Activated T-helper 1 cell treated with anti-CD3 and anti-CD28 coated beads, Interleukin-2, amount 50 U/mL, for 16 hours (primary cell): ENCODE results near the gene OR2AK2.

ENCODE experiments used
- DNase-seq, 2 donors: peaks; one replicate each; pipeline ENCODE4 v3.0.0-alpha.2; 2020; ENCODE audit warnings: low read depth in 1 of 2, low spot score in 1 of 2

Gene OR2AK2, protein sequence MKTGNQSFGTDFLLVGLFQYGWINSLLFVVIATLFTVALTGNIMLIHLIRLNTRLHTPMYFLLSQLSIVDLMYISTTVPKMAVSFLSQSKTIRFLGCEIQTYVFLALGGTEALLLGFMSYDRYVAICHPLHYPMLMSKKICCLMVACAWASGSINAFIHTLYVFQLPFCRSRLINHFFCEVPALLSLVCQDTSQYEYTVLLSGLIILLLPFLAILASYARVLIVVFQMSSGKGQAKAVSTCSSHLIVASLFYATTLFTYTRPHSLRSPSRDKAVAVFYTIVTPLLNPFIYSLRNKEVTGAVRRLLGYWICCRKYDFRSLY

DNA sequence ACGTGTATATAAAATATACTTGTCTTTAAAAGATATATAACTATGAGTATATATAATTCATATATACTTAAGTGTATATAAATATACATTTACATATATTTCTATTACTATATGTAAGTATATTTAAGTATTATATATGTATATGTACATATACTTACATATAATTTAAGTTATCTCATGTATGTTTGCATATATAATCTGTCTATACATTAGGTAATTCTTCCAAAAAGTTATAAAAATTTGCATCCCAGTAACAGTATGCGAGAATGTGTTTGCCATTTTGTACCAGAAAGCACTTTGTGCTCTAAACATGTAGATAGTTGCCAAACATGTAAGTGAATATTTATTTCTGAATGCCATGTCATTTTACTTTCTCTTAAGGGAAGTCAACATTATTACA is at the start of gene OR2AK2:
Gene OR2AK2 (plus strand): TSS at position 301 of the 400 bp plus-strand sequence. CDS start 144 bp downstream, outside the sequence.
- no peak for DNase-seq

DNA sequence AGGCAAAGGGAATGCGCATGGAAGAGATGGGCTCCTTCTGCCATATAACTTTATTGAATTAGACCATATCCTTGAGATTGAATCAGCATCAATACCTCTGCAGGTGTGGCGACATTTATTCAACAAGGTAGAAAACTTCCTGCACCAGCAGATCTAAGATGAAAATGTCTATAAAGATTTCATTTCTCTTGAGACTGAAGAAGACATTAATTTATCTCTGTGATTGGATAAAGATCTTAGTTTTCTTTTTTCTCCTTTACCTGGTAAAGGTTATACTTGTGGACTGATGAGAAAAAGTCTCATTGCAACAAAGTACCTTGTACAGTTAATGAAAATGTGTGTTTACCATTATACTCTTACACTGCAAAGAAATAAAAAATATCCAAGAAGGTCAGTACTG is 45.1 kb upstream of the OR2AK2 start, which contains the start of gene OR2T8:
Gene OR2T8 (plus strand): TSS at position 301 of the 400 bp plus-strand sequence. CDS start 766 bp downstream, outside the sequence.
- no peak for DNase-seq

DNA sequence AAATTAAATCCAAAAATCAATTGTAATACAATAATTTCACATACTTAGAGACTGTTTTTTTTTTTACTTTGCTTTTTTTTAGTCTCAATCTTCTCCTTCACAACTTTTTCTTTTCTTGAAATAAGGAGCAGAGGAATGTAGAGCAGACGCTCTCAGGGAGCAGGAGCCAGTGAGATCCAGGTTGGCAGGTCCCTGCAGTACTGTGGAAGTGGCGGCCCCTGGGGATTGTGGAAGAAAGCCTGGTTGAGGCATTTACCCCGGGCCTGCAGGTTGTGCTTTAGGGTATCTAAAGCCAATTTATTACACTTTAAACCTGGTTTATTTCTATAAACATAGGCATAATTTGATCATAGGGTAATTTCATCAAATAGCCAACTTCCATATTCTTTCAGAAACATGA is 41.1 kb upstream of the OR2AK2 start:
- DNase-seq = no peak

DNA sequence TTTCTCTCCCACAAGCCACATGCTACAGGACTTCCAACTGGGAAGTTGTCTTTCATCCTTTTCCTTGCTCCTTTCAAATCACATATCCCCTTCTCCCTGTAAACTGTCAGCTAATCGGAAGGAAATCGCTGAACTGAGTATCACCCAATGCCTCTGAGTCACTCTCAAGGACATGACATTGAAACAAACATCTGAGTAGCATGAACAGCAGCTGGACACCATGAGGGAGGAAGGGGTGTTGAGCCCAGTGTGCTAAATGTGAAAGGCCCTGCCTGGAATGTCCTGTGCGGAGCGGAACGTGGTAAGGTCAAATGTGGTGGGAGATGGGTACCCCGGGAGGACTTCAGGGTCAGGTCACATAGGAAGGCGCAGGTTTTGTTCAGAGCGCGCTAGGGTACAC is 40.2 kb upstream of the OR2AK2 start, which contains the start of gene OR2AJ1:
Gene OR2AJ1 (plus strand): TSS at position 22 of the 400 bp plus-strand sequence. CDS start 8,880 bp downstream, outside the sequence.
- no peak for DNase-seq

DNA sequence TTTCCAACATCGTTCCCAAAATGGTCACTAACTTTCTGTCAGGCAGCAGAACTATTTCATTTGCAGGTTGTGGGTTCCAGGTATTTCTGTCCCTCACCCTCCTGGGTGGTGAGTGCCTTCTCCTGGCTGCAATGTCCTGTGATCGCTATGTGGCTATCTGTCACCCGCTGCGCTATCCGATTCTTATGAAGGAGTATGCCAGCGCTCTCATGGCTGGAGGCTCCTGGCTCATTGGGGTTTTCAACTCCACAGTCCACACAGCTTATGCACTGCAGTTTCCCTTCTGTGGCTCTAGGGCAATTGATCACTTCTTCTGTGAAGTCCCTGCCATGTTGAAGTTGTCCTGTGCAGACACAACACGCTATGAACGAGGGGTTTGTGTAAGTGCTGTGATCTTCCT is 31.0 kb upstream of the OR2AK2 start:
- no peak for DNase-seq

DNA sequence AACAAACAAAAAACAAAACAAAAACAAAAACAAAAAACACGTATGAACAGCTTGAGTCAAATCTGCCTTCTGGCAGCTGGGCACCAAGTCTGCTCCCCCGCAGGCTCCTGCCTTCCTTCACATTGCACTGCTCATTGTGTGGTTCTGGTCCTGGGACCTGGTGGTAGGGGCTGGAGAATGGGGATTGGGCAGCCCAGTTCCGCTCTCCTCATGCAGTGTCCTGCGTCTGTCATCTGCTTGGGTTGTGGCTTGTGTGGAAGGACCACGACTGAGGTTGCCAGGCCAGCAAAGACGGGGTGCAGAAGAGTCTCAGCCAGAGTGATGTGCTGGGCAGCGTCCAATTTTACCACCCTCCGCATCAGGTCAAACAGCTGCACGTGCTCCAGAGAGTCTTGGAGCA is 29.3 kb upstream of the OR2AK2 start:
- DNase-seq = no peak

DNA sequence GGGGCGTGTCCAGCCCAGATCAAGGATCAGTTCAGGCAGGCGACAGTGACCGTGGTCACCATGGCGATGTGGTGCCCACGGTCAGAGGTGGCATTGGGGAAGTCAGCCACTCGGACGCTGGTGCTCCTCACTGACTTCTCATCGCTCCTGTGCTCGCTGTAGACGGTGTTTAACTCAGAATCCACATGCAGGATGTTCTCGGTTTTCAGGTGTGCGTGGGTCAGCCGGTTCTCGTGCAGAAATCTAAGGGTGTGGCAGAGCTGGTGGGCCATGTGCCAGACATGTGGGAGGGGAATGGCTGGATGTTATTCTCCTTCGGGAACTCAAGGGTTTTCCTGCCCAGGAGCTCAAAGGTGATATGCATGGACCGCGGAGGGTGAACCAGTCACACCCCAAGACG is 28.6 kb upstream of the OR2AK2 start:
- no peak for DNase-seq

DNA sequence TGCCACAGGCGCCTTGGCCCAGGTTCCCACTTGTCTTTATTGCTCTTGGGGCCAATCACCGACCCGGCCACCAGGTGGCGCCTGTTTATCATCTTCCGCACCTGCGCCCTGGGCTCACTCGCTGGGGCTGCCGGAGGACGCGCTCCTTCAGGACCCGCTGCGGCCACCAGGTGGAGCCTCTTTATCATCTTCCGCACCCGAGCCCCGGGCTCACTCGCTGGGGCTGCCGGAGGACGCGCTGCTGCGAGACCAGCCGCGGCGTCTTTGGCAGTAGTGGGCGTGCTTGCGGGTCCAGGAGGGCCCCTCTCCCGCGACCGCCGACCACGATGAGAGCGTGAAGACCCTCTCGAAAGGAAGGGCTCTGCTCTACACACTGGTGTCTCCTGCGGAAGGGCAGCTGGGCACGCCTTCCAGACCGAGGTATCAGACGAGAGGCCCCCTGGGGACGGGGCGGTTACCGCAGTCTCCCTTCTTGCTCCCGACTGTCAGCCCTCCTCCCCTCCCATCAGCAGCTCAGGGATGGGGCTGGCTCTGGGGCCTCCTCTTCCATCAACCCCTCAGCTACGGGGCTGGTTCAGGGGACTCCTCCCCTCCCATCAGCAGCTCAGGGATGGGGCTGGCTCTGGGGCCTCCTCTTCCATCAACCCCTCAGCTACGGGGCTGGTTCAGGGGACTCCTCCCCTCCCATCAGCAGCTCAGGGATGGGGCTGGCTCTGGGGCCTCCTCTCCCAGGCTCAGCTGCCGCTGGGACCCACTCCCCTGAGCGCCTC is 27.9 kb upstream of the OR2AK2 start:
- DNase-seq = peak in 1 of 2 donors; percentile 77

DNA sequence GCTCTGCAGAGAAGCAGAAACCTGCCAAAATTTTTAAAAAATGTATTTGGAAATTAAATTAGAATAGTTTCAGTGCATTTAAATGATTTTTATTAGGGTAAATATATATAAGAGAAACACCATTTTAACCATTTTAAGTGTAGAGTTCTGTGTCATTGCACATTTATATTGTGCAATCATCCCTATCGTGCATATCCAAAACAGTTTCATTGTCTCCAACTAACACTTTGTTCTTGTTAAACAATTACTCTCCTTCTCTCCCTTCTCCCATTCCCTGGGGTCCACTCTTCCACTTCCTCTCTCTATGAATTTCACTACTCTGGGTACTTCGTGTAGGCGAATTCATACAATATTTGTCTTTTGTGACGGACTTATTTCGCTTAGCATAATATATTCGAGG is 22.4 kb upstream of the OR2AK2 start:
- no peak for DNase-seq

DNA sequence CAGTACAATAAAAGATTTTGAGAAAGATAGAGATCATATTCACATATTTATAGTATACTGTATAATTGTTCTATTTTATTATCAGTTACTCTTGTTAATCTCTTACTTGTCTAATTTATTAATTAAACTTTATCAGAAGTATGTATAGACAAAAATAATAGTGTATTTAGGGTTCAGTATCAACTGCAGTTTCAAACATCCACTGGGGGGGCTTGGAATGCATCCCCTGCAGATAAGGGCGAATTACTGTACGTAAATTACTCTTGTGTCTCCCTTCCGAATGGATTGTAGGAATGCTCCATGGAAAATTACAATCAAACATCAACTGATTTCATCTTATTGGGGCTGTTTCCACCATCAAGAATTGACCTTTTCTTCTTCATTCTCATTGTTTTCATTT is 16.5 kb upstream of the OR2AK2 start, which contains the start of gene OR2L8:
Gene OR2L8 (plus strand): TSS at position 301 of the 400 bp plus-strand sequence. CDS start 0 bp downstream, at position 301.
- DNase-seq = no peak

DNA sequence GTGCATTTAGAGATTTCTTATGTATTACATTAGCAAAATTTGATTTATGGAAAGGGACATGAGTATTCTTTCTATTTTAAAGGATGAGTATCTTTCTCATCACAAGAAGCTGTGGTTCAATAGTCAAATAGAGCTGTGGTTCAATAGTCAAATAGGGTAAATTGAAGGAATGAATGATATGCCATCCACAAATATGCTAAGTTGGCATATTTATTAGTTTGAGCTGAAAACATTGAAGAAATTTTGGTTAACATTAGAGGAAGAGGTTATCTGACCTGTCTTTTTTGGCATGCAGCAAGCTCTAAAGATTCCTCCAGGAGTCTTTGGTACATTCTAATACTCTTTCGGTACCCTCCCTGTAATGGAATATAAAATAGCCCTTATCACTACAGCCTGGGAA is 11.6 kb upstream of the OR2AK2 start:
- DNase-seq = no peak

DNA sequence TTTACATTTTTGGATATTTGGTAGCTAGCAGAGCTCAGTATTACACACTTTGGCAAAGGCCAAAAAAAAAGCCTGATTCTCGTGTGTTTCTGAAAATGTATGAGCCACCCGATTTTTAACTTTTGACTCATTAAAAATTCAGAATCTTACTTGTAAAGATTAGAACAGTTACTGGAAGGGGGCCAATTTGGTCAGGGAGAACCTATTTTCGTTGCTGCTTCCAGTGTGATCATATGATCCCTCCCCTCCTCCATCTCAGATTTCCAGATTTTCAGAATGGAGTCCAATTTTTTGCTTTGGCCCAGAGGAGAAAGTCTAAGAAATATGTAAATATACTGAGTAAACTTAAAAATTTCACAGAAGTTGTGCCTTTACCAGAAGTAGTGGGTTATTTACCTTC is 3.2 kb upstream of the OR2AK2 start:
- no peak for DNase-seq

DNA sequence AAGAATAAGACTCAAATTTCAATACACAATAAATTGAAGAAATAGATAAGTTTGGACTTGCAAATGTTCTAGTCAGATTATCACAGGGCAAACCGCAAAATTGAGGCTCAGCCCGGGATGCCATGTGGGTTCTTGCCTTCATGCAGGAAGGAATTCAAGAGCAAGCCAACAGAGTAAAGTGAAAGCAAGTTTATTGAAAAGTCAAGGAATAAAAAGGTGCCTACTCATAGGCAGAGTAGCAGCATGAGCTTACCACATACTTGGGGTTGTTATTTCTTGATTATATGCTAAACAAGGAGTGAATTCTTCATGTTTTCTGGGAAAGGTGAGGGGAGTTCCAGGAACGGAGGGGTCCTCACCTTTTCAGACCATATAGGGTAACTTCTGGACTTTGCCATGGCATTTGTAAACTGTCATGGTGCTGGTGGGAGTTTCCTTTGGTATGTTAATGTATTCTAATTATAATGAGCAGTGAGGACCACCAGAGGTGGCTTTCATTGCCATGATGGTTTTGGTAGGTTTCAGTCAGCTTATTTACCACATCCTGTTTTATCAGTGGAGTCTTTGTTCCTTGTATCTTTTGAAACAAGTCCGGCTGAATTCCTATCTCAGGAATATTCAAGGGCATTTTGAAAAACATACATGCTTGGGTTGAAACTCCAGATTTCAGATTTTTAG is 2.0 kb upstream of the OR2AK2 start:
- DNase-seq = no peak

DNA sequence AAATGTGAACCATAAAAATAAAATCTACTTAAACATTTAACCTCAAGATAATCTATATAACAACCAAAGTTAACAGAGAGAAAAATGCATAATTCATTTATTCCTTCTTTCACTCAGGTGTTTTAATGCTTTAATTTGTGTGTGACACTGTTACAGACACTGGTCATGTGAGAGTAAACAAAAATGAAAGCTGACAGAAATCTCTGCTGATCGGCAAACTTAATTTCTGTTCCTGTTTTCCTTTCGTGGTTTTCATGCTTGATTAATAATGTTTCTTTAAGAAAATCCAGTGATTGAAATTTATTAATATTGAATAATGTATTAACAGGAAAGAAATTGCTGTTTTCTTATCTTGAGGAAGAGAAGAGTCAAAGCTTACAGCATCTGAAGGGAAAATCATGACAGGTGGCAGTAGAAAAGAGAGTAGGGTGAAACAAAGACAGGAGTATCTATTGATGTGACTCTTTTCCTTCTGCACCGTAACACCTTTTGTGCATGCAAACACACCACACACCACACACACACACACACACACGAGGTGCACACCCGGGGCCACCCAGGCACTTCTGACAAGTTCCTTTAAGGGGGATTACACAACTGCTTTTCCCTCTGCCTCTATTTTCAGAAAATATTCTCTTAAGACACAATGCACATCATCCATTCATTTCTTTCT is 1.6 kb downstream of the OR2AK2 start:
- DNase-seq = no peak

DNA sequence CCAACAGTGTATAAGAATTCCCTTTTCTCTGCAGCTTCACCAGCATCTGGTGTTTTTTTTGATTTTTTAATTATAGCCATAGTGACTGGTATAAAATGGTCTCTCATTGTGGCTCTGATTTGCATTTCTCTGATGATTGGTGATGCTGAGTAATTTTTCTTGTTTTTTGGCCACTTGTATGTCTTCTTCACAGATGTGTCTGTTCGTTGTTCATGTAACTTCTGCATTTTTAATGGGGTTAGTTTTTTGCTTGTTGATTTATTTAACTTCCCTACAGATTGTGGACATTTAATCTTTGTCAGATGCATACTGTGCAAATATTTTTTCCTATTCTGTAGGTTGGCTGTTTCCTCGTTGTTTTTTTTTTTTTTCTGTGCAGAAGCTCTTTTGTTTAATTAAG is 28.0 kb downstream of the OR2AK2 start:
- DNase-seq = no peak

DNA sequence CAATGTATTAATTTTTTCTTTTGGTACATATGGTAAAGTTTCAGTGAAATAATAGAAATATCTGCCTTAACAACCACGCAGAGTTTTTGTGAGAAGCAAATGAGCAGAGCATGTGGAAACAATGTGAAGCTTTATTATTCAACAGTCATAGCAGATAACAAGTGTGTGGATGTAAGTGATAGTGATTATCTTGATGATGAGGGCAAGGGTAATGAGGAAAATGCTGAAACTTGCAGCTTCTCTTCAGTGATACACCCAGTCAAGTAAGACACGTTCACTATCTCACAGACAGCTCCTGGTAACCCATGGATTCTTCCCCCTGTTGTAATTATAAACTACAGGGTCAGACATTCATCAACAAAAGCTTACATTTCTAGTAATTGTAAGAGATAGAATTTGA is 33.8 kb downstream of the OR2AK2 start:
- no peak for DNase-seq

DNA sequence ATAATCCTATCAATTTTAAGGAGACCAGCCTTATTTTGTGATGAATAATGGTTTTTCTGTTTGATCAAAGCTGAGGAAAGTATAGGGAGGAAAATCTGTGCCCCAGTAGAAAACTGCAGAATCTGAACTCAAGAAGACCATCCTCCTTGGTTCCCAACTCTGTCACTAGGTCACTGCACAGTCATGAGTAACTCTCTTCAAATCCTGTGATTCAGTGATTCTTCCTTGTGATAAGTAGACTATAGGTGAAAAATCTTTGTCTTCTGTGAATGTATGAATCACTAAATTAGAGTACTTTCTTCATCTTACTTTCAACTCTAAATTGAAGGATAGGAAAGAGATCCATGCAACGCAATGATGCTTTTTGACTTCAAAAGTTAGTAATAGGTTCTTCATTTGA is 35.1 kb downstream of the OR2AK2 start:
- no peak for DNase-seq

DNA sequence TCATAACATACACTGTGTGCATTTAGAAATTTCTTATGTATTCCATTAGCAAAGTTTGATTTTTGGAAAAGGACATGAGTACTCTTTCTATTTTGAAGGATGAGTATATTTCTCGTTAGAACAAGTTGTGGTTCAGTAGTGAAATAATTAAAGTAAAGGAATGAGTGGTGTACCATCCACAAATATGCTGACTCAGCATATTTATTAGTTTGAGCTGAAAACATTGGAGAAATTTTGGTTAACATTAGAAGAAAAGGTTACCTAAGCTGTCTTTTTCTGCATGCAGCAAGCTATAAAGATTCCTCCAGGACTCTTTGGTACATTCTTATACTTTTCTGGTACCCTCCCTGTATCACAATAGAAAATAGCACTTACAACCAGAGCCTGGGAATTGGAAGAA is 42.7 kb downstream of the OR2AK2 start:
- DNase-seq = no peak

DNA sequence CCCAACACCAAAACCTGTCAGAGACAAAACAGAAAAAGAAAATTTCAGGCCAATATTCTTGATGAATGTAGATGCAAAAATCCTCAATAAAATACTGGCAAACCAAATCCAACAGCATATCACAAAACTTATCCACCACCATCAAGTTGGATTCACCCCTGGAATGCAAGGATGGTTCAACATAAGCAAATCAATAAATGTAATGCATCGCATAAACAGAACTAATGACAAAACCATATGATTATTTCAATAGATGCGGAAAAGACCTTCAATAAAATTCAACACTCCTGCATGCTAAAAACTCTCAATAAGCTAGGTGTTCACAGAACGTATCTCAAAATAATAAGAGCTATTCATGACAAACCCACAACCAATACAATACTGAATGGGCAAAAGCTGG is 44.6 kb downstream of the OR2AK2 start:
- DNase-seq = no peak

DNA sequence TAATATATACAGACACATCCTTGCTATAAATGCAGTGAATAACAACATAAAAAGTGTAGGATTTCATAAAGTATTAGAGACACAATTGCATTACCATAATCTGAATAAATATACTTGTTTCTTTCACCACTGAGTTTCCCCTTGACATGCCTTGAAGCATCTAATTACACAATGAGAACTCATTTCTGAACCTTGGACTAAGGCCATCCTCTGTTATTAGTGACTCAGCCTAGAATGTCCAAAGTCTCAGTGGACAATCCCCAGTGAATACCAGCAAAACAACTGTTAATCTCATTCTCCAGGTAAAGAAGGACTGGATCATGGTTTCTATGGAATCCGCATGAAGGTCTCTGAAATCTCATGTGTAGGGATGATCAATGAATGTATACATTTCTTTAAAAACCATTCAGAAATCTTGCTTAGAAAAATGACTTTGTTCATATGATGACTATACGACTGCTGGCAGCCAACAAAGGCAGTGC is 48.2 kb downstream of the OR2AK2 start, which contains the start of gene OR2L5:
Gene OR2L5 (plus strand): TSS at position 432 of the 482 bp plus-strand sequence. CDS start 8,288 bp downstream, outside the sequence.
- DNase-seq = no peak

DNA sequence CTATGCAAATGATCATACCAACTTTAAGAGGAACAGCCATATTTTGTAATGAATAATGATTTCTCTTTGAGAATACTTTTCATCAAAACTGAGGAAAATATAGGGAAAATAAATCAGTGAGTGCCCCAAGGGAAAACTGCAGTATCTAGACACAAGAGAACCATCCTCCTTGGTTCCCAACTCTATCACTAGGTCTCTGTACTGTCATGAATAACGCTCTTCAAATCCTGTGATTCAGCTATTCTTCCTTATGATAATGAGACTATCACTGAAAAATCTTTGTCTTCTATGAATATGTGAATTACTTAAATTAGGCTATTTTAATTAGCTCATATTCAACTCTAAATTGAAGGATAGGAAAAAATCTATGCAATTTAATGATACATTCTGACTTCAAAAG is 50.8 kb downstream of the OR2AK2 start:
- no peak for DNase-seq
